ENCODE results near the gene SPTAN1.
"Not testable (repeated sequence)": the region's sequence is repeated elsewhere in the genome, so short reads cannot be mapped to it uniquely, and the experiment has no call there.

SPTAN1 gene

GRCh38 chr9:128552153-128552743 is at the start of gene SPTAN1:
Gene SPTAN1 (plus strand): TSS chr9:128552587. CDS start chr9:128566741, 14,154 bp downstream.
- H3K4me1 Mint-ChIP-seq, result peaks cover 26% of the 10 kb centered on the region
- CTCF ChIA-PET, result interaction anchor here (2.6 kb wide), 1 partner anchor 113 kb away, joined by 8 read pairs; no protein-coding TSS in a partner anchor

GRCh38 chr9:128503415-128503825 is 49.0 kb upstream of the SPTAN1 start:
- H3K9me3 Mint-ChIP-seq, CTCF ChIA-PET, H3K27me3 Mint-ChIP-seq, DNase-seq: not testable (repeated sequence)
- Mint-ChIP-seq H3K36me3 (peaks cover 26% of the 10 kb centered on the region), H3K4me3 (peak overlapping the region; percentile 100), H3K27ac (peak overlapping the region; percentile 98), H3K4me1 (peaks cover 26% of the 10 kb centered on the region)

More at GRCh38 chr9:128552153-128552743, at the start of gene SPTAN1:
- Mint-ChIP-seq H3K27me3 (no peaks in the 10 kb centered on the region), H3K36me3 (peaks cover 6% of the 10 kb centered on the region), H3K4me3 (peak within 1 kb of the TSS; percentile 94), H3K27ac (peak within 1 kb of the TSS; percentile 97), H3K9me3 (no peaks in the 10 kb centered on the region)
- DNase-seq, result peak; percentile 97

- CTCF ChIA-PET, result no interaction called here
- Mint-ChIP-seq H3K9me3 (no peaks in the 10 kb centered on the region), H3K4me3 (peak overlapping the region; percentile 100), H3K27me3 (no peaks in the 10 kb centered on the region), H3K4me1 (peaks cover 28% of the 10 kb centered on the region), H3K36me3 (peaks cover 30% of the 10 kb centered on the region), H3K27ac (peak overlapping the region; percentile 98)
- DNase-seq, result no peak
Observed at GRCh38 chr9:128503870-128504269, 48.5 kb upstream of the SPTAN1 start.

GRCh38 chr9:128504485-128505413 is 47.6 kb upstream of the SPTAN1 start, which contains the start of gene GLE1:
Gene GLE1 (plus strand): TSS chr9:128504719. CDS start chr9:128504806, 87 bp downstream.
- CTCF ChIA-PET, result interaction anchor here (0.6 kb wide), 1 partner anchor 66 kb away, joined by 3 read pairs; no protein-coding TSS in a partner anchor
- peaks cover 31% of the 10 kb centered on the region for H3K4me1 Mint-ChIP-seq
- DNase-seq, result peak; percentile 96
- peaks cover 33% of the 10 kb centered on the region for H3K36me3 Mint-ChIP-seq
- H3K27me3 Mint-ChIP-seq, result no peaks in the 10 kb centered on the region
- peak within 1 kb of the TSS; percentile 98 for H3K27ac Mint-ChIP-seq
- H3K9me3 Mint-ChIP-seq, result no peaks in the 10 kb centered on the region
- H3K4me3 Mint-ChIP-seq, result peak within 1 kb of the TSS; percentile 100

GRCh38 chr9:128505414-128505765 is 47.0 kb upstream of the SPTAN1 start:
- DNase-seq, result no peak
- CTCF ChIA-PET, result interaction anchor here (0.6 kb wide), 1 partner anchor 67 kb away, joined by 3 read pairs; no protein-coding TSS in a partner anchor
- H3K36me3 Mint-ChIP-seq, result peaks cover 31% of the 10 kb centered on the region
- H3K9me3 Mint-ChIP-seq, result no peaks in the 10 kb centered on the region
- H3K4me3 Mint-ChIP-seq, result peak overlapping the region; percentile 100
- H3K27ac Mint-ChIP-seq, result peak overlapping the region; percentile 98
- no peaks in the 10 kb centered on the region for H3K27me3 Mint-ChIP-seq
- peaks cover 31% of the 10 kb centered on the region for H3K4me1 Mint-ChIP-seq

- not testable (repeated sequence) for H3K27me3 Mint-ChIP-seq, DNase-seq, H3K9me3 Mint-ChIP-seq
- Mint-ChIP-seq H3K27ac (peak overlapping the region; percentile 79), H3K4me1 (peaks cover 31% of the 10 kb centered on the region), H3K36me3 (peaks cover 26% of the 10 kb centered on the region), H3K4me3 (peak overlapping the region; percentile 100)
- CTCF ChIA-PET, result interaction anchor here (0.6 kb wide), 1 partner anchor 67 kb away, joined by 3 read pairs; no protein-coding TSS in a partner anchor
Observed at GRCh38 chr9:128505906-128506305, 46.5 kb upstream of the SPTAN1 start.

- no peak overlapping the region for H3K4me3 Mint-ChIP-seq
- no peak for DNase-seq
- H3K36me3 Mint-ChIP-seq, result peaks cover 49% of the 10 kb centered on the region
- H3K9me3 Mint-ChIP-seq, result no peaks in the 10 kb centered on the region
- peaks cover 15% of the 10 kb centered on the region for H3K4me1 Mint-ChIP-seq
- CTCF ChIA-PET, result interaction anchor here (1.7 kb wide), 1 partner anchor 14 kb away, joined by 4 read pairs; no protein-coding TSS in a partner anchor
- no peak overlapping the region for H3K27ac Mint-ChIP-seq
- H3K27me3 Mint-ChIP-seq, result no peaks in the 10 kb centered on the region
Observed at GRCh38 chr9:128512820-128513219, 39.6 kb upstream of the SPTAN1 start.

GRCh38 chr9:128521956-128522355 is 30.4 kb upstream of the SPTAN1 start:
- no peaks in the 10 kb centered on the region for H3K27me3 Mint-ChIP-seq
- no peak overlapping the region for H3K4me3 Mint-ChIP-seq
- CTCF ChIA-PET, result no interaction called here

GRCh38 chr9:128523199-128523925 is 29.0 kb upstream of the SPTAN1 start:
- no peaks in the 10 kb centered on the region for H3K4me1 Mint-ChIP-seq
- peak overlapping the region; percentile 58 for H3K27ac Mint-ChIP-seq
- H3K36me3 Mint-ChIP-seq, result peaks cover 51% of the 10 kb centered on the region
- no peak for DNase-seq
- CTCF ChIA-PET, result no interaction called here
- H3K4me3 Mint-ChIP-seq, result no peak overlapping the region
- peaks cover 3% of the 10 kb centered on the region for H3K9me3 Mint-ChIP-seq
- no peaks in the 10 kb centered on the region for H3K27me3 Mint-ChIP-seq

More at GRCh38 chr9:128521956-128522355, 30.4 kb upstream of the SPTAN1 start:
- peaks cover 3% of the 10 kb centered on the region for H3K9me3 Mint-ChIP-seq
- no peak for DNase-seq
- no peaks in the 10 kb centered on the region for H3K4me1 Mint-ChIP-seq
- H3K27ac Mint-ChIP-seq, result no peak overlapping the region
- peaks cover 58% of the 10 kb centered on the region for H3K36me3 Mint-ChIP-seq

- DNase-seq, result no peak
- Mint-ChIP-seq H3K4me3 (no peak overlapping the region), H3K27ac (no peak overlapping the region), H3K9me3 (no peaks in the 10 kb centered on the region), H3K27me3 (no peaks in the 10 kb centered on the region), H3K4me1 (no peaks in the 10 kb centered on the region), H3K36me3 (peaks cover 50% of the 10 kb centered on the region)
- CTCF ChIA-PET, result interaction anchor here (1.8 kb wide), 1 partner anchor 13 kb away, joined by 4 read pairs; no protein-coding TSS in a partner anchor
Observed at GRCh38 chr9:128526720-128527119, 25.7 kb upstream of the SPTAN1 start.

- Mint-ChIP-seq H3K9me3 (no peaks in the 10 kb centered on the region), H3K27me3 (no peaks in the 10 kb centered on the region), H3K4me3 (no peak overlapping the region), H3K36me3 (peaks cover 46% of the 10 kb centered on the region), H3K27ac (no peak overlapping the region), H3K4me1 (peaks cover 2% of the 10 kb centered on the region)
- DNase-seq, result no peak
- CTCF ChIA-PET, result interaction anchor here (1.1 kb wide), 1 partner anchor 90 kb away, joined by 3 read pairs; no protein-coding TSS in a partner anchor
Observed at GRCh38 chr9:128528445-128529160, 23.8 kb upstream of the SPTAN1 start.

GRCh38 chr9:128529191-128529590 is 23.2 kb upstream of the SPTAN1 start:
- no peak overlapping the region for H3K4me3 Mint-ChIP-seq
- H3K27ac Mint-ChIP-seq, result no peak overlapping the region
- CTCF ChIA-PET, result interaction anchor here (1.1 kb wide), 1 partner anchor 90 kb away, joined by 3 read pairs; no protein-coding TSS in a partner anchor
- H3K36me3 Mint-ChIP-seq, result peaks cover 49% of the 10 kb centered on the region
- H3K27me3 Mint-ChIP-seq, result no peaks in the 10 kb centered on the region
- peaks cover 2% of the 10 kb centered on the region for H3K4me1 Mint-ChIP-seq
- no peak for DNase-seq
- H3K9me3 Mint-ChIP-seq, result no peaks in the 10 kb centered on the region

- peaks cover 42% of the 10 kb centered on the region for H3K36me3 Mint-ChIP-seq
- CTCF ChIA-PET, result no interaction called here
- H3K27me3 Mint-ChIP-seq, result no peaks in the 10 kb centered on the region
- DNase-seq, result no peak
- no peak overlapping the region for H3K4me3 Mint-ChIP-seq
- H3K9me3 Mint-ChIP-seq, result no peaks in the 10 kb centered on the region
- no peak overlapping the region for H3K27ac Mint-ChIP-seq
- peaks cover 2% of the 10 kb centered on the region for H3K4me1 Mint-ChIP-seq
Observed at GRCh38 chr9:128532581-128532980, 19.8 kb upstream of the SPTAN1 start.
